PC-3 (cell line): Measurements from ENCODE around the gene PTBP2.

Experiments used
- EZH2phosphoT487 ChIP-seq: fragments of 300-600 bp; sonication (generic); IDR thresholded peaks from 2 replicates; pipeline ENCODE4 v1.6.1; 2018; ENCODE audit warnings: mild to moderate bottlenecking, antibody characterized with exemption, low read length, borderline replicate concordance
- TF ChIP-seq, protein P1 (sequence below): fragments of 300-600 bp; sonication (generic); conservative IDR thresholded peaks from 2 replicates; pipeline ENCODE4 v1.5.1; 2017; ENCODE audit warnings: antibody characterized with exemption, low read depth, mild to moderate bottlenecking, low read length

DNA sequence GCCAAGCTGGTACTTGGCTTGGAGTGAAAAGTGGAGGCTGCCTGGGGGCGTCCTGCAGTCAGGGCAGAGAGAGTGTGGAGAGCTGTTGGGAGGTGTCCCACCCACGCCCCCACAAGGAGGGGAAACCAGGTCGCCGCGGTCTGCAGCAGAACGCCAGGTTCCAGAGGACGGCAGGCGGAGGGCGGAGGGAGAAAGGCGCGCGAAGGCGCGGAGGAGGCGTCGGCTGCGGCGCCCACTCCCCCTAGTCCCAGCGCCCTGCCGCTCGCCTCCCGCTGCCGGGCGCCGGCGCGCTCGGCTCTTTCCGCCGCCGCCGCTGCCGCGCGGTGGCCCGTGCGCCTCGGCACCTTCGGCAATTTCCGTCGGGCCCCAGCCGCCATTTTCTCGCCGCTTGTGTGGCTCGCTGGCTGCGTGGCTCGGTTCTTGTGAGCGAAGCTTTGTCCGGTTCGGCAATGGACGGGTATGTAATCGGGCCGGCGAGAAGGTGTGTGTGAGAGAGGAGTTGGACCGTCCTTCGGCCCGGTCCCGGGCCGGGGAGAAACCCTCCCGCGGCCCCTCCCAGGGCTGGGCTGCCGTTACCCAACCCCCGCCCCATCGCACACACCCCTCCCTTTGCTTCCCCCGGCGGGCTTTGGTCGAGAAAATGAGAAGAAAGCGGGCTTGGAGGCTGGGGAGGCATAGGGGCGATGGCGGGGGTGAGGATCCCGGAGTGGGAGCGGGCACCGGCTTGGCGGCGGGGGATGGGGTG, at the start of gene PTBP2:
- TF ChIP-seq, protein P1, sequence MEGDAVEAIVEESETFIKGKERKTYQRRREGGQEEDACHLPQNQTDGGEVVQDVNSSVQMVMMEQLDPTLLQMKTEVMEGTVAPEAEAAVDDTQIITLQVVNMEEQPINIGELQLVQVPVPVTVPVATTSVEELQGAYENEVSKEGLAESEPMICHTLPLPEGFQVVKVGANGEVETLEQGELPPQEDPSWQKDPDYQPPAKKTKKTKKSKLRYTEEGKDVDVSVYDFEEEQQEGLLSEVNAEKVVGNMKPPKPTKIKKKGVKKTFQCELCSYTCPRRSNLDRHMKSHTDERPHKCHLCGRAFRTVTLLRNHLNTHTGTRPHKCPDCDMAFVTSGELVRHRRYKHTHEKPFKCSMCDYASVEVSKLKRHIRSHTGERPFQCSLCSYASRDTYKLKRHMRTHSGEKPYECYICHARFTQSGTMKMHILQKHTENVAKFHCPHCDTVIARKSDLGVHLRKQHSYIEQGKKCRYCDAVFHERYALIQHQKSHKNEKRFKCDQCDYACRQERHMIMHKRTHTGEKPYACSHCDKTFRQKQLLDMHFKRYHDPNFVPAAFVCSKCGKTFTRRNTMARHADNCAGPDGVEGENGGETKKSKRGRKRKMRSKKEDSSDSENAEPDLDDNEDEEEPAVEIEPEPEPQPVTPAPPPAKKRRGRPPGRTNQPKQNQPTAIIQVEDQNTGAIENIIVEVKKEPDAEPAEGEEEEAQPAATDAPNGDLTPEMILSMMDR = no peak
- no peak for TF ChIP-seq EZH2phosphoT487
